Fibroblast of villous mesenchyme (primary cell): ENCODE data around the gene ENSA. TPM values are rescaled to one million over a fixed set of nuclear protein-coding genes. Genes with fewer than 3 reads are reported as not detected.
A peak's percentile ranks its signal among the peaks of the same experiment; 100 is the strongest.

Experiments used
- DNase-seq: peaks from one replicate; pipeline ENCODE4 v3.0.0-alpha.2; 2010; ENCODE audit warnings: low read depth
- H3K4me3 ChIP-seq: 2 replicates; pipeline ENCODE4 v1.5.1; 2011; ENCODE audit warnings: low read depth, mild to moderate bottlenecking, low read length
- total RNA-seq: library from RNA; depleted of rRNA; stranded (reverse); fragments of >200 nt; gene quantifications from 2 replicates; pipeline ENCODE4 v1.2.3, GENCODE V29; 2012
- TF ChIP-seq, protein P1 (sequence below): IDR thresholded peaks from 2 replicates; pipeline ENCODE4 v1.5.1; 2012; ENCODE audit warnings: low read depth, mild to moderate bottlenecking, low read length; ENCODE audit not compliant: insufficient read depth

Gene ENSA
- total RNA-seq, 1 donor, result 78.6 TPM

DNA sequence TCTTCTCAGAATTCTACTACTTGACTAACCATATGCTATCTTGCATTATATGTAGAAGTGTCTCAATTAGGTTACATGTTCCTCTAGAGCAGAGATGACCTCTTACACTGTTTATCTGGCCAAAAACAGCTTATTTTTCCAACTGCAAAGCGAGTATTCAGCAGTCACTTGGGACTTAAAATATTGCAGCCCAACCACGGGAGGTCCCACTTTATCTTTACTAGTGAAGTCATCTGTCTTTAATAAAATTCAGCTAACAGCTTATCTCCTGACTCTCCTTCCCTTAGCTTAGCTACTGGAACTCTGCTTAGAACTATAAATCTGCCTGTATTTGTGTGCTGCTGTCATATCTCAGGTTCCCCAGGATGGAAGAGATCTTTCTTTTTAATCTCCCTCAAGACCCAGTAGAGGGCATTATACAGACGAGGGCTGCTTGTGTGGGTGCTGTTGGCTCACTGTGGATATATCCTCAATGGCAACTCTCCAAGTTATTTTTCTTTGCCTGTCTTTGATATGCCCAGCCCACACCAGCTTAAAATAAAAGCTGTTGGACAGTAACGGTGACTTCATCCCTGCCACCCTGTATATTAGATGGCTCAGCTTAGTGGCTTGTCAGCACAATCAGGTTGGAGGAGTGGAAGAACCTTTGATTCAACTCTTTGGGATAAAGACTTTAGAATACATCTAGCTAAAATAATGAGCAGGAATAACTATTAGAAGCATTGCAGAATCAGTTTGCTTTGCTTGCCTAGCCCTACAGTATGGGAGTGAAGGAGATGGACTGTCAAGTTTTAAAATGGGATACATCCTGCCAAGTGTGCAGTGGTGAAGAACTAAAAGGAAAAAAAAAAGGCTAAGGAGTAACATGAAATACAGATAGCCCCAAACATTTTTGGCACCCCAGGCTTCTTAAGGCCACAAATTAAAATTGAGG is 9.6 kb downstream of the ENSA start:
- H3K4me3 ChIP-seq, result no peak overlapping the region
- TF ChIP-seq, protein P1, sequence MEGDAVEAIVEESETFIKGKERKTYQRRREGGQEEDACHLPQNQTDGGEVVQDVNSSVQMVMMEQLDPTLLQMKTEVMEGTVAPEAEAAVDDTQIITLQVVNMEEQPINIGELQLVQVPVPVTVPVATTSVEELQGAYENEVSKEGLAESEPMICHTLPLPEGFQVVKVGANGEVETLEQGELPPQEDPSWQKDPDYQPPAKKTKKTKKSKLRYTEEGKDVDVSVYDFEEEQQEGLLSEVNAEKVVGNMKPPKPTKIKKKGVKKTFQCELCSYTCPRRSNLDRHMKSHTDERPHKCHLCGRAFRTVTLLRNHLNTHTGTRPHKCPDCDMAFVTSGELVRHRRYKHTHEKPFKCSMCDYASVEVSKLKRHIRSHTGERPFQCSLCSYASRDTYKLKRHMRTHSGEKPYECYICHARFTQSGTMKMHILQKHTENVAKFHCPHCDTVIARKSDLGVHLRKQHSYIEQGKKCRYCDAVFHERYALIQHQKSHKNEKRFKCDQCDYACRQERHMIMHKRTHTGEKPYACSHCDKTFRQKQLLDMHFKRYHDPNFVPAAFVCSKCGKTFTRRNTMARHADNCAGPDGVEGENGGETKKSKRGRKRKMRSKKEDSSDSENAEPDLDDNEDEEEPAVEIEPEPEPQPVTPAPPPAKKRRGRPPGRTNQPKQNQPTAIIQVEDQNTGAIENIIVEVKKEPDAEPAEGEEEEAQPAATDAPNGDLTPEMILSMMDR, result peak; percentile 37
- DNase-seq, result peak; percentile 91

DNA sequence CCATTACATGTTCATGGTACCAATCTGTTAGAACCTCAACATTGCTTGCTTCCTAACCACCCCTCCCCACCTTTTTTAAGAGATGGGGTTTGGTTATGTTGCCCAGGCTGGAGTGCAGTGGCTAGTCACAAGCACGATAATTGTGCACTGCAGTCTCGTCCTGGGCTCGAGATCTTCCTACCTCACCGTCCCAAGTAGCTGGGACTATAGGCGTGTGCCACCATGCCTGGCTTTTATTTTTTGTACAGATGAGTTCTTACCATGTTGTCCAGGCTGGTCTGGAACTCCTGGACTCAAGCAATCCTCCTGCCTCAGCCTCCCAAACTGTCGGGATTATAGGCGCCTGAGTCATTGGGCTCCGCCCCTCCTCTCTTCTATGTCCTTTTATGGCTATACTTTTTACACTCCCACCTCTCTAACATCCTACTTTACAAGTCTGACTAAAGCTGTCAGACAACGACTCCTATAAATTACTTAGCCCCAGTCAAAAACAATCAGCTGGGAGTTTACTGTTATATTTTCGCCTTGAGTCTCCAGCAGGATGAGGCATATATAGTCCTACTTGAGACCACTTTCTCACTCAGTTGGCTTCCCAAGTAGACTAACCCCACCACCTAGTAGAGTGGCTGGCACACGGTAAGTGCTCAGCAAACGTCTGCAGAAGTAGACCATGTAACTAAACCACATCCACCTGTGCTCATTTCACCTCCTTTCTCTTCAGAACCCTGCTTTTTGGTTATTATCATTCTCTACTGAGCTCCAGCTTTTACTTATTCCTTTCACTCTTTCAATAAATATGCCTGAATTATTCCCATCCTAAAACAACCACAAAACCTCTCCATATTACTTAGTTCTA is 13.8 kb downstream of the ENSA start:
- no peak overlapping the region for H3K4me3 ChIP-seq
- TF ChIP-seq, protein P1, result no peak
- DNase-seq, result no peak

DNA sequence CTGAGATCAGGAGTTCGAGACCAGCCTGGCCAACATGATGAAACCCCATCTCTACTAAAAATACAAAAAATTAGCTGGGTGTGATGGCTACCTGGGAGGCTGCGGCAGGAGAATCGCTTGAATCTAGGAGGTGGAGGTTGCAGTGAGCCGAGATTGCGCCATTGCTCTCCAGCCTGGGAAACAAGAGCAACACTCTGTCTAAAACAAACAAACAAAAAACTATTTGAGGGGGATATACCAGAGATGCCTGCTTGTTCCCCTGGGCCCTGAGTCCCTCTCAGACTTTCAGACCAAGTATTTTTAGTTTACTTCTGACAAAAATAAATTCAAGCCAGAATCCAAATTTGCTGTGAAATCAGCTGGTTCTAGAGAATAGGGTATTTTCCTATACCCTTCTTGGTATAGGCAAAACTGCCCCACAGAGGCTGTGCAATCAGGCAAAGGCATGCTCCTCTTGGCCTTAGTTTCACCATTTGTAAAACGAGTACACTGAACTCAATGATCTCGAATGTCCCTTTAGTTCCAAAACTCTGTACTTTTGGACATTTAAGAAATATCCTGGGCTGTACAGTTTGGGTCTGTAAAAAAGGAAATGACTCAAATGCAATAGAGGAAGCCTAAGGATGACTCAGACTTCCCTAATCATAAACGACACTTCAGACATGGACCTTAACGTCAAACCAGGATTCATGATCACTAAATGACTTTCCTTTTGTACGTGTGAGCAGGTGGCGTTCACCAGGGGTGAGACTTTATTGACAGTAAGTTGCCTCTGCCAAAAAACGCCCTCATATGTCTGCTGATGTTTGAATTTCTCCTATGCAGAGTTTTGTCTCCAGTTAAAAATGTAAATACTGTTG is 16.1 kb downstream of the ENSA start:
- peak; percentile 93 for DNase-seq
- no peak overlapping the region for H3K4me3 ChIP-seq
- TF ChIP-seq, protein P1, result no peak

DNA sequence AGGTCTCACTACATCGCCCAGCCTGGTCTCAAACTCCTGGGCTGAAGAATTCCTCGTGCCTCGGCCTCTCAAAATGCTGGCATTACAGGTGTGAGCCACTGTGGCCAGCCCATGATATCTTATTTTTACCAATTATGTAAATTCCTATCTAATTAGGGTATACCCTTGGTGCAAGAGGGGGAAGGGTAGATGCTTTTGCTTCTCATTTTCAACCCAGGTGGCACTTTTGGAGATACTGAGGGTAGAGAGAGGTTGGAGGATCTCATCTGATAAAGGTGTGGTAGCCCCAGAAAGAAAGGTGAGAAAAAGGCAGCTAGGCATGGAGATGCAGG is 17.4 kb downstream of the ENSA start:
- DNase-seq, result no peak
- TF ChIP-seq, protein P1, result no peak
- no peak overlapping the region for H3K4me3 ChIP-seq

DNA sequence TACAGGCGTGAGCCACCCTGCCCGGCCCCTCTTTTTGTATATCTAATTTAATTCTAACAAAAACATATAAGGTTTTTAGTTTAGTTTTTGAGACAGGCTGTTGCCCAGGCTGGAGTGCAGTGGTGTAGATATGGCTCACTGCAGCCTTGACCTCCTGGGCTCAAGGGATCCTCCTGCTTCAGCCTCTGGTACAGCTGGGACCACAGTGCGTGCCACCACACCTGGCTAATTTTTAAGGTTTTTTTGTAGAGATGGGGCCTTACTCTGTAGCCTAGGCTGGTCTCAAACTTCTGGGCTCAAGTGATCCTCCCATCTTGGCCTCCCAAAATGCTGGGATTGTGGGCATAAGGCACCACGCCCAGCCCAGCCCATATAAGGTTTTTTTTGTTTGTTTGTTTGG is 18.8 kb downstream of the ENSA start:
- H3K4me3 ChIP-seq, result no peak overlapping the region
- TF ChIP-seq, protein P1, result no peak

DNA sequence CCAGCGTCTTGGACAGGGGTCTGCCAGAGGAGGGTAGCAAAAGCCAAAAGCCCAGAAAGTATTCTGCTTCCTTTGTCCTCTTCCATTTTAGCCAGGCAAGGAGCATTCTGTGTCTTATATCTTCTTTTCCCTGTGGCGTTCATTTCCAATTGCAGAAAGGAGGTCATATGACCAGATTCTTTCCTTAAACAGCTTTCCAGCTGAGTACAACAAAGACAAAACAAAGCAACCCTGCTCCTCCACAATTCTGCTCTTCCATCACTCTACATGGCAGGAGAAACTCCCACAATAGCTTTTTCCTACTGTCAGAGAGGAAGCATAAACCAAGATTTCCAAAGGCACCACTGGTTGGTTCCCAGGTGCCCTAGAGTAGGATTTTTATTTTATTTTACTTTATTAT is 19.7 kb downstream of the ENSA start:
- DNase-seq, result peak; percentile 66
- TF ChIP-seq, protein P1, result no peak
- H3K4me3 ChIP-seq, result no peak overlapping the region

More for the DNA sequence above, 18.8 kb downstream of the ENSA start:
- DNase-seq, result no peak
